ENCODE measurements around the gene EXOC2. TPM values are rescaled to one million over a fixed set of nuclear protein-coding genes. Genes with fewer than 3 reads are reported as not detected.

The EXOC2 gene
- total RNA-seq, 4 donors from 2014 or later, result 19.5 to 23.6 (median 20.9) TPM

DNA sequence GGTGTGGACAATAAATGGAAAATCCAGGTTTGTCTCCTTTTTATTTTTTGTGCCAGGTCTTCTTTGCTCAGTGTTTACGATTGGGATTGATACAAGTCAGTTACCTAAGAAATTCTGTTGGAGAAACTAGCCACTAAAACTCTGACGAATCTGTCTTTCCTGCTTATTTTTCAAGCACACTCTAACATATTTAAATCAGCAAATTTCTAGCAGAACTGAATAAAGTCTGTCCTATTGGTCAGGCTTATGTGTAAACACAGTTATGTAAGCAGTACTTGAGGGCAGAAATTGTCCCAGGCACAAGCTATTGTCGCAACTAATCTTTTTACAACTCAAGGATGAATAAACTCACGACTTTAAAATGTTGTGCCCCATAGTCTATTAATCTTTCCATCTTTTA, 12.1 kb upstream of the EXOC2 start:
- intact Hi-C loops (cut with DNase I; ENCODE audit: low total_unique reads), result no loop called here

DNA sequence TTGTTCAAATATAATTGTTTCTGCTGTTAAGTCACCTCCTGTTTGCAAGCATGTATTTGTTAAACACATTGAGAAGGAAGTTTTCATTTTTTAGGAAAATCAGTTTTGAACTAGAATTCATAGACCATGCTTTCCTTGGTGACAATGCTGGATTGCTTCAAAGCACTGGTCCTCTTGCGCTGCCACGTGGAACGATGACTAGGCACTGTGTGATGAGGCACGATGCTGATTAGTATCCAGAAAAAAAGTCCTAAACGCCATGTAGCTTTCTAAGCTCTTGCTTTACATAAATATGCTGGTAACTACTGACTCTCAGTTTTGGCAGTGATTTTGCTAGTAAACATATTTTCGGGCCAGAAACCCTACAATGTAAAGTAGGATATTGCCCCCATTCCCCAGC, 11.1 kb upstream of the EXOC2 start:
- intact Hi-C loops (cut with DNase I; ENCODE audit: low total_unique reads), result no loop called here
- H3K4me3 ChIP-seq (ENCODE audit: low read depth, poor library complexity, severe bottlenecking), result no peak overlapping the region
- DNase-seq (ENCODE audit: low spot score in 2 of 2), result no peak
- no peak for TF ChIP-seq POLR2A (IDR thresholded peaks at IDR 0.05)
- TF ChIP-seq, protein P1, sequence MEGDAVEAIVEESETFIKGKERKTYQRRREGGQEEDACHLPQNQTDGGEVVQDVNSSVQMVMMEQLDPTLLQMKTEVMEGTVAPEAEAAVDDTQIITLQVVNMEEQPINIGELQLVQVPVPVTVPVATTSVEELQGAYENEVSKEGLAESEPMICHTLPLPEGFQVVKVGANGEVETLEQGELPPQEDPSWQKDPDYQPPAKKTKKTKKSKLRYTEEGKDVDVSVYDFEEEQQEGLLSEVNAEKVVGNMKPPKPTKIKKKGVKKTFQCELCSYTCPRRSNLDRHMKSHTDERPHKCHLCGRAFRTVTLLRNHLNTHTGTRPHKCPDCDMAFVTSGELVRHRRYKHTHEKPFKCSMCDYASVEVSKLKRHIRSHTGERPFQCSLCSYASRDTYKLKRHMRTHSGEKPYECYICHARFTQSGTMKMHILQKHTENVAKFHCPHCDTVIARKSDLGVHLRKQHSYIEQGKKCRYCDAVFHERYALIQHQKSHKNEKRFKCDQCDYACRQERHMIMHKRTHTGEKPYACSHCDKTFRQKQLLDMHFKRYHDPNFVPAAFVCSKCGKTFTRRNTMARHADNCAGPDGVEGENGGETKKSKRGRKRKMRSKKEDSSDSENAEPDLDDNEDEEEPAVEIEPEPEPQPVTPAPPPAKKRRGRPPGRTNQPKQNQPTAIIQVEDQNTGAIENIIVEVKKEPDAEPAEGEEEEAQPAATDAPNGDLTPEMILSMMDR (IDR thresholded peaks at IDR 0.05), result no peak
- WGBS, 2 donors, result 82 to 83% methylated on average over 6 of the region's 6 CpGs

More for the DNA sequence above, 12.1 kb upstream of the EXOC2 start:
- WGBS, 2 donors, result 60 to 63% methylated on average over 4 of the region's 4 CpGs
- TF ChIP-seq, protein P1 (IDR thresholded peaks at IDR 0.05), result no peak
- no peak for TF ChIP-seq POLR2A (IDR thresholded peaks at IDR 0.05)
- no peak for DNase-seq (ENCODE audit: low spot score in 2 of 2)
- no peak overlapping the region for H3K4me3 ChIP-seq (ENCODE audit: low read depth, poor library complexity, severe bottlenecking)

DNA sequence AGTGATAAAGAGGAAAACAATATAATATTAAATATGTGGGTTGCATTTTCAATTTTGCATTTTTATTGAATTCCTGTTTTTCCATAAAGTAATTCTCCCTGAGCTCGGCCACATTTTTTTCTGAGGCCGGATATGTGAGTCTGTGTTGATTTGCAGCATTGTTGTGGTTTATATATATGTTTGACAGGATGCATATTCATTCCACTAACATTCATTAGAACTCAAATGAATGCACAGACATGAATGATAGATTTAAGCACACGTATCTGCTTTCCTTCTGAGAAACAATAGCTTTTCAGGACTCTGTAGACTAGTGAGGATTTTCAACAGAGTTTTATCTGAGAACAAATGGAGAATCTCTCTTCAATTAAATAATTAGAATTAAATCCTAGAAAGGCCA, 10.6 kb upstream of the EXOC2 start:
- no peak overlapping the region for H3K4me3 ChIP-seq (ENCODE audit: low read depth, poor library complexity, severe bottlenecking)
- TF ChIP-seq, protein P1 (IDR thresholded peaks at IDR 0.05), result no peak
- TF ChIP-seq POLR2A (IDR thresholded peaks at IDR 0.05), result no peak
- intact Hi-C loops (cut with DNase I; ENCODE audit: low total_unique reads), result no loop called here
- 87 to 90% methylated on average over 3 of the region's 3 CpGs for WGBS, 2 donors
- DNase-seq (ENCODE audit: low spot score in 2 of 2), result no peak

DNA sequence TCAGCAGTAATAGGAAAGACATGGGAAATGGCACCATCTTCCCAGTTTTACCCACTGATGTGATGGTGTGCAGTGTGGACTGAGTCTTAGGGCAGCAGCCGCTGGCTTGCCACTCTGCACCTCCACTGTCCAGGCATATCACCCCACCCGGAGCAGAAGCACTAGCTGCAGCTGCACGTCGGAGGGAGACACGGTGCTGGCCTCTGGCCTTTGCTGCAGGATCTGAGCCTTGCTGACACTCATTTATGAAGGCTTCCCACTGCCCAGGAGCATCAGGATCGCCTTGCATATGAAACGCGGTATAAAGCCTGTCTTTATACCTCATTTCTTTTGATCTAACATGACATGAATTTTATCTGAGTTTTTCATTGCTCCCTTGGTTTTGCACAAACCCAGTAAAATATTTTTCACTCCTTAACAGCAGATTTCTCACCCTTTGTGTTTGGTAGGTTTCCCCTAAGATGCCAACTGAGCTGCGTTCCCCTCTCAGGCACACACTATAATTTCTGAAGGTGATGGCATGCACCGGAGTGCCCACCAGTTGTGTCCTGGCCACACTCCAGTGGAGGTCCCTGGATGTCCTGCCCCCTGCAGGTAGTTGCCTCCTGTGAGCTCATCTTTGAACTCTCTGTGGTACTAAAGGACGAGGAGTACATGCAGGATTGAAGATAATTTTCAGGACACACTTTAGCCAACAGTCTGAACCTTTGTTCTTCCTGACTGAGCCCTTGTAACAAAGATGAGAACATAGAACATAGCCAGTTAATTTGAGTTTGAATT, 9.0 kb upstream of the EXOC2 start:
- no peak overlapping the region for H3K4me3 ChIP-seq (ENCODE audit: low read depth, poor library complexity, severe bottlenecking)
- WGBS, 2 donors, result 65 to 75% methylated on average over 11 of the region's 11 CpGs
- intact Hi-C loops (cut with DNase I; ENCODE audit: low total_unique reads), result no loop called here
- no peak for TF ChIP-seq POLR2A (IDR thresholded peaks at IDR 0.05)
- TF ChIP-seq, protein P1 (IDR thresholded peaks at IDR 0.05), result no peak
- DNase-seq (ENCODE audit: low spot score in 2 of 2), result no peak

DNA sequence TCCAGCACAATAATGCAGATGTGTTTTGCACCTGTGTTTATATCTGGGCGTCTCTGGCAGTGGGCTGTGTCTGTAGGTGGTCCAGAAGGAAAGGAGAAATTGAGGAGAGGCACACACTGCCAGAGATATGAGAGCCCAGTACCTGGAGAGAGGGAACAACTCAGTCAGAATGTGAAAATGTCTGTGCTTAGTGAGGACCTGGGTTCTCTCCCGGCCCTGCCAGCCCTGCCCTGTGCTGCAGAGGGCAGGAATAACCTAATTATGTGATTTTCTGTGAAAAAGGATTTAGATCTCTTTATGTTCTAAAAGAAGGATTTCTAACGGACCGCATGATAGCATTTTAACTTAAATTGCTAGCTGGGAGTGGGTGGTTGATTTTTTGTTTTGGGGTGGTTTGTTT, 8.3 kb upstream of the EXOC2 start:
- H3K4me3 ChIP-seq (ENCODE audit: low read depth, poor library complexity, severe bottlenecking), result no peak overlapping the region
- no peak for TF ChIP-seq POLR2A (IDR thresholded peaks at IDR 0.05)
- TF ChIP-seq, protein P1 (IDR thresholded peaks at IDR 0.05), result no peak
- WGBS, 2 donors, result 74 to 78% methylated on average over 4 of the region's 4 CpGs
- no peak for DNase-seq (ENCODE audit: low spot score in 2 of 2)
- intact Hi-C loops (cut with DNase I; ENCODE audit: low total_unique reads), result no loop called here

DNA sequence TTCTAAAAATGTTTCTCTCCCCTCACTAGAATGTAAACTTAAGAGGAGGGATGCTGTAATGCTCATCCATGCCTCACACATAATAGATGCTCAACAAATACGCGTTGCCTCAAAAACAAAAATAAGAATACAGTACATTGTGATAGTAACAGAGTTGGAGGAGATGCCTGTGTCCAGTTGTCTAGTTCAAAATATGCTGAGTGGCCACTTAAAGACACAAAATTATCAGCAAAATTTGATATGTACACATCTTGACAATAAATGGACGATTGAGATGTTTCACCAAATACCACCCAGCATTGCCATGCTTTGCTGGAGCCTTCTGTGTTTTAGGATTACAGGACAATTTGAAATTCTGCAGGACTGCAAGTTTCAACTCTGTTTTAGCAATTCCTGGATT, 7.6 kb upstream of the EXOC2 start:
- DNase-seq (ENCODE audit: low spot score in 2 of 2), result no peak
- TF ChIP-seq, protein P1 (IDR thresholded peaks at IDR 0.05), result no peak
- no peak for TF ChIP-seq POLR2A (IDR thresholded peaks at IDR 0.05)
- 92% methylated on average over 3 of the region's 3 CpGs for WGBS, 2 donors
- intact Hi-C loops (cut with DNase I; ENCODE audit: low total_unique reads), result no loop called here
- no peak overlapping the region for H3K4me3 ChIP-seq (ENCODE audit: low read depth, poor library complexity, severe bottlenecking)

Measured in lower leg skin (tissue), 4 donors.